Measurements from ENCODE around the gene ZRANB1.

- TF ChIP-seq POLR2A (IDR thresholded peaks at IDR 0.05): no peak
- no peak for TF ChIP-seq CTCF (IDR thresholded peaks at IDR 0.05)
- TF ChIP-seq EP300 (IDR thresholded peaks at IDR 0.05): no peak
Observed at GRCh38 chr10:124894569-124895215, 47.2 kb upstream of the ZRANB1 start.

Measured in gastroesophageal sphincter (tissue), 3 donors.